Stimulated activated CD8-positive, alpha-beta memory T cell treated with anti-CD3 and anti-CD28 coated beads, Interleukin-4, amount 100 ng/mL, for 48 hours (primary cell): ENCODE results near the gene PACC1.
A peak's percentile ranks its signal among the peaks of the same experiment; 100 is the strongest.
"Not testable (repeated sequence)": the region's sequence is repeated elsewhere in the genome, so short reads cannot be mapped to it uniquely, and the experiment has no call there.

Source experiments
- DNase-seq: peaks from one replicate; pipeline ENCODE4 v3.0.0-alpha.2; 2020

PACC1 gene

GRCh38 chr1:212395678-212396437 is 18.8 kb downstream of the PACC1 start:
- not testable (repeated sequence) for DNase-seq

- no peak for DNase-seq
These were observed 25.5 kb downstream of the PACC1 start for GRCh38 chr1:212388985-212389716.

GRCh38 chr1:212386029-212386428 is 28.7 kb downstream of the PACC1 start:
- DNase-seq, result no peak

GRCh38 chr1:212381397-212382035 is 33.2 kb downstream of the PACC1 start:
- no peak for DNase-seq

- no peak for DNase-seq
These were observed 35.3 kb downstream of the PACC1 start for GRCh38 chr1:212379366-212379765.

- DNase-seq, result no peak
These were observed 37.0 kb downstream of the PACC1 start for GRCh38 chr1:212377644-212378043.

- DNase-seq, result no peak
These were observed 38.7 kb downstream of the PACC1 start for GRCh38 chr1:212375986-212376385.

GRCh38 chr1:212368073-212368484 is 46.6 kb downstream of the PACC1 start:
- peak; percentile 60 for DNase-seq

- DNase-seq, result no peak
These were observed 47.1 kb downstream of the PACC1 start for GRCh38 chr1:212367474-212368072.

- DNase-seq, result no peak
These were observed 47.8 kb downstream of the PACC1 start for GRCh38 chr1:212366901-212367300.

- no peak for DNase-seq
These were observed 49.7 kb downstream of the PACC1 start for GRCh38 chr1:212364985-212365384.

GRCh38 chr1:212359794-212360479 is 54.7 kb downstream of the PACC1 start:
- DNase-seq, result peak; percentile 34

GRCh38 chr1:212355230-212355969 is 59.3 kb downstream of the PACC1 start:
- no peak for DNase-seq

- no peak for DNase-seq
These were observed 60.2 kb downstream of the PACC1 start for GRCh38 chr1:212354464-212354863.

- DNase-seq, result no peak
These were observed 61.5 kb downstream of the PACC1 start for GRCh38 chr1:212353181-212353580.

GRCh38 chr1:212351588-212352362 is 62.9 kb downstream of the PACC1 start:
- no peak for DNase-seq

GRCh38 chr1:212346601-212347000 is 68.1 kb downstream of the PACC1 start:
- no peak for DNase-seq

- DNase-seq, result no peak
These were observed 69.8 kb downstream of the PACC1 start for GRCh38 chr1:212344905-212345304.

- DNase-seq, result no peak
These were observed 73.6 kb downstream of the PACC1 start for GRCh38 chr1:212341090-212341489.

GRCh38 chr1:212329105-212329504 is 85.6 kb downstream of the PACC1 start:
- no peak for DNase-seq

GRCh38 chr1:212328248-212328647 is 86.4 kb downstream of the PACC1 start:
- DNase-seq, result no peak
